ENCODE measurements around the gene SLC49A4. TPM values are rescaled to one million over a fixed set of nuclear protein-coding genes. Genes with fewer than 3 reads are reported as not detected.

The SLC49A4 gene
- total and polyA plus RNA-seq, 3 donors from 2014 or later, result 12.4 to 23.7 (median 17.7) TPM

- Histone ChIP-seq H3K27me3 (no peaks in the 10 kb centered on the region), H3K27ac (no peak overlapping the region), H3K4me3 (no peak overlapping the region), H3K9me3 (no peaks in the 10 kb centered on the region), H3K4me1 (no peaks in the 10 kb centered on the region), H3K36me3 (ENCODE audit: low read depth, missing control alignments) (no peaks in the 10 kb centered on the region)
- no peak for DNase-seq
- intact Hi-C loops (cut with DNase I; ENCODE audit: low total_unique reads), result loop anchor here (10.0 kb wide), 1 partner anchor 396 kb away; no protein-coding TSS in a partner anchor
- 93 to 97% methylated on average over 5 of the region's 5 CpGs for whole genome bisulfite sequencing, 2 donors
- TF ChIP-seq CTCF (IDR thresholded peaks at IDR 0.05) (no peak), POLR2A (IDR thresholded peaks at IDR 0.05) (no peak)
Measured at GRCh38 chr3:122859021-122859805, 64.3 kb downstream of the SLC49A4 start.

- intact Hi-C loops (cut with DNase I; ENCODE audit: low total_unique reads), result loop anchor here (10.0 kb wide), 1 partner anchor 162 kb away; the partner anchor contains the start of gene SEMA5B
- Histone ChIP-seq H3K27me3 (no peaks in the 10 kb centered on the region), H3K4me1 (no peaks in the 10 kb centered on the region), H3K4me3 (no peak overlapping the region), H3K9me3 (no peaks in the 10 kb centered on the region), H3K27ac (no peak overlapping the region), H3K36me3 (ENCODE audit: low read depth, missing control alignments) (no peaks in the 10 kb centered on the region)
- TF ChIP-seq CTCF (IDR thresholded peaks at IDR 0.05), result no peak
- no peak for TF ChIP-seq POLR2A (IDR thresholded peaks at IDR 0.05)
- DNase-seq, result no peak
Measured at GRCh38 chr3:122862381-122862780, 67.5 kb downstream of the SLC49A4 start.

GRCh38 chr3:122864498-122864897 is 69.6 kb downstream of the SLC49A4 start:
- H3K27ac ChIP-seq, result no peak overlapping the region
- TF ChIP-seq POLR2A (IDR thresholded peaks at IDR 0.05), result no peak
- TF ChIP-seq CTCF (IDR thresholded peaks at IDR 0.05), result no peak
- no peaks in the 10 kb centered on the region for H3K27me3 ChIP-seq
- no peaks in the 10 kb centered on the region for H3K36me3 ChIP-seq (ENCODE audit: low read depth, missing control alignments)
- no peak for DNase-seq
- intact Hi-C loops (cut with DNase I; ENCODE audit: low total_unique reads), result loop anchor here (10.0 kb wide), 1 partner anchor 160 kb away; the partner anchor contains the start of gene SEMA5B
- H3K4me3 ChIP-seq, result no peak overlapping the region
- no peaks in the 10 kb centered on the region for H3K9me3 ChIP-seq
- no peaks in the 10 kb centered on the region for H3K4me1 ChIP-seq

GRCh38 chr3:122868322-122868721 is 73.5 kb downstream of the SLC49A4 start:
- Histone ChIP-seq H3K4me1 (no peaks in the 10 kb centered on the region), H3K27ac (no peak overlapping the region), H3K27me3 (no peaks in the 10 kb centered on the region), H3K4me3 (no peak overlapping the region), H3K36me3 (ENCODE audit: low read depth, missing control alignments) (no peaks in the 10 kb centered on the region), H3K9me3 (no peaks in the 10 kb centered on the region)
- intact Hi-C loops (cut with DNase I; ENCODE audit: low total_unique reads), result loop anchor here (10.0 kb wide), 1 partner anchor 156 kb away; the partner anchor contains the start of gene SEMA5B
- no peak for TF ChIP-seq CTCF (IDR thresholded peaks at IDR 0.05)
- TF ChIP-seq POLR2A (IDR thresholded peaks at IDR 0.05), result no peak
- DNase-seq, result no peak

Measured in testis (tissue), 3 donors.